LNCAP (cell line): ENCODE data around the gene CBLN3.

Experiments
- TF ChIP-seq, protein P1 (sequence below): fragments of 450-650 bp; IDR thresholded peaks from 2 replicates; pipeline ENCODE4 v1.5.1; 2017; ENCODE audit warnings: mild to moderate bottlenecking

Gene CBLN3

DNA sequence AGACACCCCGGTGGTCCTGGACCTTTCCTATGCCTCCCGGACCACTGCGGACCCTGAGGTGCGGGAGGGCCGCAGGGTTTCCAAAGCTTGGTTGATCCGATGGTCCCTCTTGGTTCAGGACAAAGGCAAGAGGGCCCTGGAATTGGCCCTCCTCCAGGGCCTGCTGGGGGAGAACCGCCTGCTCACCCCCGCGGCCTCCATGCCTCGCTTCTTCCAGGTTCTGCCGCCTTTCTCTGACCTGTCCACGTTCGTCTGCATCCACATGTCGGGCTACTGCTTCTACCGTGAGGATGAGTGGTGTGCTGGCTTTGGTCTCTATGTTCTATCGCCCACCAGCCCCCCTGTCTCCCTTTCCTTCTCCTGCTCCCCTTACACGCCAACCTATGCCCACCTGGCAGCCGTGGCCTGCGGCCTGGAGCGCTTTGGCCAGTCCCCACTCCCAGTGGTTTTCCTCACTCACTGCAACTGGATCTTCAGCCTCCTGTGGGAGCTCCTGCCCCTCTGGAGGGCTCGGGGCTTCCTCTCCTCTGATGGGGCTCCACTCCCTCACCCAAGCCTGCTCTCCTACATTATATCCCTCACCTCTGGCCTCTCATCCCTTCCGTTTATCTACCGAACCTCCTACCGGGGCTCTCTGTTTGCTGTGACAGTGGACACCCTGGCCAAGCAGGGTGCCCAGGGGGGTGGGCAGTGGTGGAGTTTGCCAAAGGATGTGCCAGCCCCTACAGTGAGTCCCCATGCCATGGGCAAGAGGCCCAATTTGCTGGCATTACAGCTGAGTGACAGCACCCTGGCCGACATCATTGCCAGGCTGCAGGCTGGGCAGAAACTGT is 13.8 kb downstream of the CBLN3 start:
- TF ChIP-seq, protein P1, sequence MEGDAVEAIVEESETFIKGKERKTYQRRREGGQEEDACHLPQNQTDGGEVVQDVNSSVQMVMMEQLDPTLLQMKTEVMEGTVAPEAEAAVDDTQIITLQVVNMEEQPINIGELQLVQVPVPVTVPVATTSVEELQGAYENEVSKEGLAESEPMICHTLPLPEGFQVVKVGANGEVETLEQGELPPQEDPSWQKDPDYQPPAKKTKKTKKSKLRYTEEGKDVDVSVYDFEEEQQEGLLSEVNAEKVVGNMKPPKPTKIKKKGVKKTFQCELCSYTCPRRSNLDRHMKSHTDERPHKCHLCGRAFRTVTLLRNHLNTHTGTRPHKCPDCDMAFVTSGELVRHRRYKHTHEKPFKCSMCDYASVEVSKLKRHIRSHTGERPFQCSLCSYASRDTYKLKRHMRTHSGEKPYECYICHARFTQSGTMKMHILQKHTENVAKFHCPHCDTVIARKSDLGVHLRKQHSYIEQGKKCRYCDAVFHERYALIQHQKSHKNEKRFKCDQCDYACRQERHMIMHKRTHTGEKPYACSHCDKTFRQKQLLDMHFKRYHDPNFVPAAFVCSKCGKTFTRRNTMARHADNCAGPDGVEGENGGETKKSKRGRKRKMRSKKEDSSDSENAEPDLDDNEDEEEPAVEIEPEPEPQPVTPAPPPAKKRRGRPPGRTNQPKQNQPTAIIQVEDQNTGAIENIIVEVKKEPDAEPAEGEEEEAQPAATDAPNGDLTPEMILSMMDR = no peak

DNA sequence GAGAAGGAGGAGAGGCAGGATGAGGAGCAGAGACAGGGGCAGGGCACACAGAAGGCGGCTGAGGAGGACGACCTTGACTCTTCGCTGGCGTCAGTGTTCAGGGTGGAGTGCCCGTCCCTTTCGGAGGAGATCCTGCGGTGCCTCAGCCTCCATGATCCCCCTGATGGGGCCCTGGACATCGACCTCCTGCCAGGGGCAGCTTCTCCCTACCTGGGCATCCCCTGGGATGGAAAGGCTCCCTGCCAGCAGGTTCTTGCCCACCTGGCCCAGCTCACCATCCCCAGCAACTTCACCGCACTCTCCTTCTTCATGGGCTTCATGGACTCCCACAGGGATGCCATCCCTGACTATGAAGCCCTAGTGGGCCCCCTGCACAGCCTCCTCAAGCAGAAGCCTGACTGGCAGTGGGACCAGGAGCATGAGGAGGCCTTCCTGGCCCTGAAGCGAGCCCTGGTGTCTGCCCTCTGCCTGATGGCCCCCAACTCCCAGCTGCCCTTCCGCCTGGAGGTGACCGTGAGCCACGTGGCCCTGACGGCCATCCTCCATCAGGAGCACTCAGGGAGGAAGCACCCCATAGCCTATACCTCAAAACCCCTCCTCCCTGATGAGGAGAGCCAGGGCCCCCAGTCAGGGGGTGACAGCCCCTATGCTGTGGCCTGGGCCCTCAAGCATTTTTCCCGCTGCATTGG is 14.6 kb downstream of the CBLN3 start:
- TF ChIP-seq, protein P1 = no peak

DNA sequence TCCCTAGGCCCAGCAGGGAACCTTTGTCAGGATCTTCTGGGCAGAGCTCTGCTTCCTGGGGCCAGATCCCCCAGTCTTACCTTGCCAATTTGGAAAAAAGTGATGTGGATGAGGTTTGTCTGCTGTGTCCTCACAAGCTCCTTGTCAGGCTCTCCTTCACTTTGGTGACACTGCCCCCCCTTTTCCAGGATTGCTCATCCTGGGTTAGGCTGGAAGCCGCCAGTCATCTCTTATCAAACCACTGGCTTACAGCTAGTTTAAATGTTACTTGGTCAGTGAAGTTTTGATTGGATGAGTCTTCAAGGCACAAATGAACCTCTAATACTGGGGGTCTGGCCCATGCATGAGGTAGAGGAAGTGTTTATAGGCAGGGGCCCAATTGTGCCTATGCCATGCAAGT is 15.4 kb downstream of the CBLN3 start:
- TF ChIP-seq, protein P1 = no peak

DNA sequence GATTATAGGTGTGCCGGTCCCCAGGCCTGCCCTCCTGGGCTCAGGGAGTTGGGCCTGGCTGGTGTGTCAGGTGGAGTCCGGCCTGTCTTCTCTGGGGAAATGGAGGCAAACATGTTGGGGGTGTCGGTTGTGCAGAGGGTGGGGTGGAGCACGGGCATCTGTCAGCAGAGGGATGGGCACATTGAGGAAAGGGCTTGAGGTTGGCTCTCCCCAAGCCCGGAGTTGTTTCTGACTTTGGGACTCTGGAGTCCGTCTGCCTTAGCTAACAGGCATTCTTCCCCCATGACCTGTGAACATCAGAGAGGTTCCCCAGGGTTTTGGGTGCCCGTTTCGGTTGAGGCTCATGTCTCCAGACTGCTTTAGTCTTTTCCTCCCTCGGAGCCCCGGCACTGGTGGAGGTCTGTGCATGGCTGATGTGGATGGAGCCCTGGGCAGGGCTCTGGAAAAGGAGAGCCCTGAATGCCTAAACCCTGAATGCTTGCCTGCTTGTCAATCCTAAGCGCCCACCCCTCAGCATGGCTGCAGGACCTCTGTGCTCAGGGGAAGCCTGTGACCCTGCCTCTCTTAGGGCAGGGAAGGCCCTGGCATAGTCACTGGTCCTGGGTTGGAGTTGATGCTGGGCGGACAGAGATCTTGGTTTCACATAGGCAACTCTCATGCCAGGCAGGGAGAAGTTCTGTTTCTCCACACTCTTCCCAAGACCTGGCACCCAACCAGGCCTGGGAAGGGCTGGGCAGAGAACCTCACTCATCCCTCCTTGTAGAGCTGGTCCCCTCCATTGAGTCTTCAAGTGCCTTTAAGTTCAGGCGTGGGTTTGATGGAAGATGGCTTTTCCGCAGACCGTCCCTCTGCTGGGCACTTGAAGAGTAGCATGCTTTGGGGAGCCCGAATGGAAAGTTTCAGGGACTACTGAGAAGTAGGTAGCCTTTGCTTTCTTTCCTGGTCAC is 17.8 kb downstream of the CBLN3 start:
- TF ChIP-seq, protein P1 = peak; percentile 59

DNA sequence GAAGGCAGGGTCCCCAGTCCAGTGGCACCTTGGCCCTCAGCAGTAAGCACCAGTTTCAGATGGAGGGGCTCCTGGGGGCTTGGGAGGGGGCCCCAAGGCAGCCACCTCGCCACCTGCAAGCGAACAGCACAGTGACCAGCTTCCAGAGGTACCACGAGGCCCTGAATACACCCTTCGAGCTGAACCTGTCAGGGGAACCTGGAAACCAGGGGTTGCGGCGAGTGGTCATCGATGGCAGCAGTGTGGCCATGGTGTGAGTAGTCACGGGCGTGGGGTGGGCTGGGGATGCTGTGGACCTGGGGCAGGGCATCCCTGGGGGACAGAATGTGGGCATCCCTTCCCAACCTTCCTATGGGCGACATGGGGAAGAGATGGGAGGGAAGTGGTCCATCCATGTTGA is 19.5 kb downstream of the CBLN3 start:
- TF ChIP-seq, protein P1 = no peak

DNA sequence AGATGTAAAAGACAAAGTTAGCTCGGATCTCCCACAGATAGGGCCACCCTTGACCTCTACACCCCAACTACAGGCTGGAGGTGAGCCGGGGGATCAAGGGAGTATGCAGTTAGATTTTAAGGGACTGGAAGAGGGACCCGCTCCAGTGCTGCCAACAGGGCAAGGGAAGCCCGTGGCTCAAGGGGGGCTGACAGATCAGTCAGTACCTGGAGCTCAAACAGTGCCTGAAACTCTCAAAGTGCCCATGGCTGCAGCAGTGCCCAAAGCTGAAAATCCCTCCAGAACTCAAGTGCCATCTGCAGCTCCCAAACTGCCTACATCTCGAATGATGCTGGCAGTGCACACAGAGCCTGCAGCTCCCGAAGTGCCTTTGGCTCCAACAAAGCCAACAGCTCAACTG is 20.3 kb downstream of the CBLN3 start:
- TF ChIP-seq, protein P1 = no peak

DNA sequence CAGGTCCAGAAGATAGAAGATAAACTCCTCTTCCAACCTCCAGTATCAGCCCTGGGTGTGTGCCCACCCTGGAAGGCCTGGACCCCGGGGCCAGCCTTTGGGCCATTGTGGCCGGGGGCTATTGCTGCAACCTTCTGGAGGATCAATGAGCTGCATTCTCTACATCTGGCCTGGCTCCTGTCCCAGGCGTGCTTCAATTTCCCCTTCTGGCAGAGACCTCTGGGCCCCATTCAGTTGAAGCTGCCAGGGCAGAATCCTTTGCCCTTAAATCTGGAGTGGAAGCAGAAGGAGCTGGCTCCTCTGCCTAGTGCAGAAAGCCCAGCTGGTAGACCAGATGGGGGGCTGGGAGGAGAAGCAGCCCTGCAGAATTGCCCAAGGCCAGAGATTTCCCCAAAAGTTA is 20.7 kb downstream of the CBLN3 start:
- TF ChIP-seq, protein P1 = no peak
